Frontal cortex (tissue), 4 donors: Measurements from ENCODE around the gene PCDH15. TPM values are rescaled to one million over a fixed set of nuclear protein-coding genes. Genes with fewer than 3 reads are reported as not detected.
"Not testable (repeated sequence)": the region's sequence is repeated elsewhere in the genome, so short reads cannot be mapped to it uniquely, and the experiment has no call there.

Experiments
- DNase-seq, 2 donors: peaks; one replicate each; pipeline ENCODE4 v3.0.0; 2012; ENCODE audit warnings: low spot score in 2 of 2
- FAIRE-seq: peaks from 2 replicates; lab custom pipeline; 2012; peaks lifted over from hg19 to GRCh38; lab: Jason Lieb, UNC
- total RNA-seq: library from RNA; depleted of rRNA; stranded (reverse); fragments of >200 nt; gene quantifications from one replicate; pipeline ENCODE4 v1.2.3, GENCODE V29; 2014
- donor health status: control.
- donor health status: control.
- donor health status: control.

PCDH15 gene
- total RNA-seq, 1 donor from 2014 or later: 6.1 TPM

- DNase-seq (no peak), FAIRE-seq (no peak)
Measured at GRCh38 chr10:54064215-54064614, 736.8 kb downstream of the PCDH15 start.

GRCh38 chr10:54063514-54063913 is 737.5 kb downstream of the PCDH15 start:
- no peak for DNase-seq
- FAIRE-seq: no peak

GRCh38 chr10:54060572-54060971 is 740.5 kb downstream of the PCDH15 start:
- DNase-seq (no peak), FAIRE-seq (no peak)

- no peak for DNase-seq
- FAIRE-seq: no peak
Measured at GRCh38 chr10:54057357-54057756, 743.7 kb downstream of the PCDH15 start.

GRCh38 chr10:54026340-54026739 is 774.7 kb downstream of the PCDH15 start:
- no peak for FAIRE-seq
- no peak for DNase-seq

GRCh38 chr10:54011117-54011516 is 789.9 kb downstream of the PCDH15 start:
- no peak for FAIRE-seq
- no peak for DNase-seq

GRCh38 chr10:54010337-54010933 is 790.6 kb downstream of the PCDH15 start:
- DNase-seq: no peak
- no peak for FAIRE-seq

- DNase-seq (no peak), FAIRE-seq (no peak)
Measured at GRCh38 chr10:54009672-54010071, 791.4 kb downstream of the PCDH15 start.

- no peak for DNase-seq
- no peak for FAIRE-seq
Measured at GRCh38 chr10:54002077-54002476, 799.0 kb downstream of the PCDH15 start.

GRCh38 chr10:53997953-53998352 is 803.1 kb downstream of the PCDH15 start:
- DNase-seq (no peak), FAIRE-seq (peak; percentile 89)

- DNase-seq (no peak), FAIRE-seq (no peak)
Measured at GRCh38 chr10:53990799-53991238, 810.2 kb downstream of the PCDH15 start.

- no peak for DNase-seq
- FAIRE-seq: no peak
Measured at GRCh38 chr10:53983431-53983830, 817.6 kb downstream of the PCDH15 start.

- FAIRE-seq (no peak), DNase-seq (no peak)
Measured at GRCh38 chr10:53980210-53980609, 820.8 kb downstream of the PCDH15 start.

GRCh38 chr10:53978301-53978700 is 822.7 kb downstream of the PCDH15 start:
- no peak for FAIRE-seq
- DNase-seq: no peak

GRCh38 chr10:53977267-53977666 is 823.8 kb downstream of the PCDH15 start:
- FAIRE-seq: no peak
- no peak for DNase-seq

GRCh38 chr10:53957401-53957800 is 843.6 kb downstream of the PCDH15 start:
- DNase-seq (peak; percentile 5 to 10), FAIRE-seq (peak; percentile 70)

- no peak for DNase-seq
- FAIRE-seq: no peak
Measured at GRCh38 chr10:53955091-53955490, 845.9 kb downstream of the PCDH15 start.

- DNase-seq (no peak), FAIRE-seq (no peak)
Measured at GRCh38 chr10:53952698-53953630, 848.1 kb downstream of the PCDH15 start.

GRCh38 chr10:53939654-53940053 is 861.4 kb downstream of the PCDH15 start:
- FAIRE-seq (no peak), DNase-seq (no peak)

- FAIRE-seq (no peak), DNase-seq (no peak)
Measured at GRCh38 chr10:53930648-53931047, 870.4 kb downstream of the PCDH15 start.

- FAIRE-seq, DNase-seq: not testable (repeated sequence)
Measured at GRCh38 chr10:53924051-53924700, 876.9 kb downstream of the PCDH15 start.
